ENCODE results near the gene NDUFB10.

Gene NDUFB10

GRCh38 chr16:1977875-1978268, 18.5 kb downstream of the NDUFB10 start:
- no peak overlapping the region for H3K27ac ChIP-seq (ENCODE audit: low read length)
- H3K4me1 ChIP-seq (ENCODE audit: insufficient read depth, low read length): peaks cover 19% of the 10 kb centered on the region
- no peak overlapping the region for H3K4me2 ChIP-seq (ENCODE audit: insufficient read depth, low read length)
- peaks cover 6% of the 10 kb centered on the region for H3K27me3 ChIP-seq (ENCODE audit: insufficient read depth, low read length, poor library complexity)
- H2AFZ ChIP-seq (ENCODE audit: low read depth, low read length): no peak overlapping the region
- no peaks in the 10 kb centered on the region for H3K9me3 ChIP-seq (ENCODE audit: insufficient read depth, low read length, severe bottlenecking)
- peaks cover 28% of the 10 kb centered on the region for H4K20me1 ChIP-seq (ENCODE audit: insufficient read depth, low read length)
- peaks cover 54% of the 10 kb centered on the region for H3K36me3 ChIP-seq (ENCODE audit: insufficient read depth, low read length)
- H3K79me2 ChIP-seq (ENCODE audit: insufficient read depth, low read length): peaks cover 22% of the 10 kb centered on the region
- no peak for ATAC-seq (ENCODE audit: insufficient read depth, low read depth)
- no peak for DNase-seq
- TF ChIP-seq EZH2 (IDR thresholded peaks at IDR 0.05; ENCODE audit: borderline replicate concordance, low read depth, low read length, severe bottlenecking) (no peak), CTCF (IDR thresholded peaks at IDR 0.05; ENCODE audit: borderline replicate concordance, extremely low read depth, low read length, poor library complexity, severe bottlenecking) (no peak)
- no peak overlapping the region for H3K9ac ChIP-seq (ENCODE audit: low read depth, low read length)
- no peak overlapping the region for H3K4me3 ChIP-seq (ENCODE audit: low read depth in 1 of 2, low read length in 2 of 2)

DNA sequence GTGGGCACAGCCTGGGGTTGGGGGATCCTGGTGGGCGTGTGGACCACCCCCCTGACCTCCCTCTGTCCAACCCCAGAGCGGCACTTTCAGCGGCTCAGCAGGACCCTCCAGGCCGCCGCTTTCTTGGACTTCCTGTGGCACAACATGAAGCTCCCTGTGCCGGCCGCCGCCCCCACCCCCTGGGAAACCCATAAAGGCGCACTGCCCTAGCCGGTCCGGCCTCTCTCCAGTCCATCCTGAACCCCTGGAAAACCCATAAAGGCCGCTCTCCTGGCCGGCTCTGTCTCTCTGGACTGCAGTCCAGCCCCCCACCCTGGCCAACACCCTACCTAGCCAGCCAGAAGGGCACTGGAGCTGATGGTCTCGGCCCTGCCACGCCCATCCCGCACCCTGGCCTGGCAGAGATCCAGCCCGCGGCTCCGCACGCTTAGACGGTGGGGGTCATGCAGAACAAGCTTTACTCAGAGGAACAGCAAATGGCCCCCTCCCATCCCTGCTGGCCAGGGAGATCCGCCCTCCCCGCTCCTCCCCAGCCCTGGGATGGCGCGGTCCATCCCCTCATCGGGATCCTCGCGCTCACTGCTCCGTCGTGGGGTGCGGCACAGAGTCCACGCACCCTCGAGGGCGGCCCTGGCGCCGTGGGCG, 19.3 kb downstream of the NDUFB10 start:
- H3K36me3 ChIP-seq (ENCODE audit: insufficient read depth, low read length): peaks cover 54% of the 10 kb centered on the region
- DNase-seq: no peak
- no peaks in the 10 kb centered on the region for H3K9me3 ChIP-seq (ENCODE audit: insufficient read depth, low read length, severe bottlenecking)
- H3K27me3 ChIP-seq (ENCODE audit: insufficient read depth, low read length, poor library complexity): peaks cover 13% of the 10 kb centered on the region
- H2AFZ ChIP-seq (ENCODE audit: low read depth, low read length): no peak overlapping the region
- peaks cover 24% of the 10 kb centered on the region for H4K20me1 ChIP-seq (ENCODE audit: insufficient read depth, low read length)
- no peak overlapping the region for H3K27ac ChIP-seq (ENCODE audit: low read length)
- no peak for ATAC-seq (ENCODE audit: insufficient read depth, low read depth)
- H3K9ac ChIP-seq (ENCODE audit: low read depth, low read length): no peak overlapping the region
- H3K4me1 ChIP-seq (ENCODE audit: insufficient read depth, low read length): peaks cover 19% of the 10 kb centered on the region
- no peak overlapping the region for H3K4me2 ChIP-seq (ENCODE audit: insufficient read depth, low read length)
- H3K4me3 ChIP-seq (ENCODE audit: low read depth in 1 of 2, low read length in 2 of 2): no peak overlapping the region
- H3K79me2 ChIP-seq (ENCODE audit: insufficient read depth, low read length): peaks cover 18% of the 10 kb centered on the region
- TF ChIP-seq EZH2 (IDR thresholded peaks at IDR 0.05; ENCODE audit: borderline replicate concordance, low read depth, low read length, severe bottlenecking) (no peak), CTCF (IDR thresholded peaks at IDR 0.05; ENCODE audit: borderline replicate concordance, extremely low read depth, low read length, poor library complexity, severe bottlenecking) (no peak)

- H3K4me2 ChIP-seq (ENCODE audit: insufficient read depth, low read length): no peak overlapping the region
- H3K36me3 ChIP-seq (ENCODE audit: insufficient read depth, low read length): peaks cover 48% of the 10 kb centered on the region
Measured at GRCh38 chr16:1979271-1980029, 20.1 kb downstream of the NDUFB10 start.

More at GRCh38 chr16:1979271-1980029, 20.1 kb downstream of the NDUFB10 start:
- no peaks in the 10 kb centered on the region for H3K9me3 ChIP-seq (ENCODE audit: insufficient read depth, low read length, severe bottlenecking)
- no peak overlapping the region for H3K9ac ChIP-seq (ENCODE audit: low read depth, low read length)
- DNase-seq: no peak
- no peak for ATAC-seq (ENCODE audit: insufficient read depth, low read depth)
- H3K27ac ChIP-seq (ENCODE audit: low read length): no peak overlapping the region
- no peak overlapping the region for H3K4me3 ChIP-seq (ENCODE audit: low read depth in 1 of 2, low read length in 2 of 2)
- H3K79me2 ChIP-seq (ENCODE audit: insufficient read depth, low read length): peaks cover 16% of the 10 kb centered on the region
- H3K4me1 ChIP-seq (ENCODE audit: insufficient read depth, low read length): peaks cover 13% of the 10 kb centered on the region
- H2AFZ ChIP-seq (ENCODE audit: low read depth, low read length): no peak overlapping the region
- peaks cover 15% of the 10 kb centered on the region for H4K20me1 ChIP-seq (ENCODE audit: insufficient read depth, low read length)
- TF ChIP-seq EZH2 (IDR thresholded peaks at IDR 0.05; ENCODE audit: borderline replicate concordance, low read depth, low read length, severe bottlenecking) (no peak), CTCF (IDR thresholded peaks at IDR 0.05; ENCODE audit: borderline replicate concordance, extremely low read depth, low read length, poor library complexity, severe bottlenecking) (no peak)
- peaks cover 14% of the 10 kb centered on the region for H3K27me3 ChIP-seq (ENCODE audit: insufficient read depth, low read length, poor library complexity)
